Progenitor cell of endocrine pancreas (in vitro differentiated cells): ENCODE data around the gene SUSD3. TPM values are rescaled to one million over a fixed set of nuclear protein-coding genes. Genes with fewer than 3 reads are reported as not detected.

ENCODE experiments used
- DNase-seq: peaks from one replicate; pipeline ENCODE4 v3.0.0; 2021; ENCODE audit warnings: low spot score; ENCODE audit not compliant: unreplicated experiment
- H3K27ac Mint-ChIP-seq: 2 replicates; pipeline ENCODE4 v1.8.0; 2021; ENCODE audit warnings: mild to moderate bottlenecking, moderate library complexity, mixed read lengths
- H3K27me3 Mint-ChIP-seq: 2 replicates; pipeline ENCODE4 v1.8.0; 2021; ENCODE audit warnings: mixed read lengths
- H3K36me3 Mint-ChIP-seq: 2 replicates; pipeline ENCODE4 v1.8.0; 2022; ENCODE audit warnings: mixed read lengths; ENCODE audit not compliant: insufficient read depth
- H3K4me1 Mint-ChIP-seq: 2 replicates; pipeline ENCODE4 v1.8.0; 2021; ENCODE audit warnings: low read depth, mixed read lengths
- H3K4me3 Mint-ChIP-seq: 2 replicates; pipeline ENCODE4 v1.8.0; 2021; ENCODE audit warnings: low read depth, mild to moderate bottlenecking, moderate library complexity, mixed read lengths
- H3K9me3 Mint-ChIP-seq: 2 replicates; pipeline ENCODE4 v1.8.0; 2021; ENCODE audit warnings: low read depth, mixed read lengths
- CTCF ChIP-seq: fragments of 200-600 bp; sonication (generic); IDR thresholded peaks from one replicate; pipeline ENCODE4 v1.5.0; 2021; ENCODE audit warnings: antibody characterized with exemption, mild to moderate bottlenecking; ENCODE audit not compliant: unreplicated experiment
- total RNA-seq: library from RNA; stranded (reverse); gene quantifications from 2 replicates; pipeline ENCODE4 v1.2.1, GENCODE V29; 2021

The SUSD3 gene
- total RNA-seq, 1 donor from 2014 or later = 0.43 TPM

- H3K9me3 Mint-ChIP-seq = peaks cover 3% of the 10 kb centered on the region
- H3K36me3 Mint-ChIP-seq = no peaks in the 10 kb centered on the region
- H3K4me1 Mint-ChIP-seq = peaks cover 25% of the 10 kb centered on the region
- no peak for TF ChIP-seq CTCF
- H3K27me3 Mint-ChIP-seq = no peaks in the 10 kb centered on the region
- no peak overlapping the region for H3K4me3 Mint-ChIP-seq
- DNase-seq = no peak
- peak overlapping the region; percentile 85 for H3K27ac Mint-ChIP-seq
Observed at GRCh38 chr9:93090091-93090655, 31.7 kb downstream of the SUSD3 start.

GRCh38 chr9:93091056-93091452 lies 32.6 kb downstream of the SUSD3 start:
- TF ChIP-seq CTCF = no peak
- H3K27me3 Mint-ChIP-seq = no peaks in the 10 kb centered on the region
- H3K27ac Mint-ChIP-seq = no peak overlapping the region
- no peak for DNase-seq
- H3K36me3 Mint-ChIP-seq = no peaks in the 10 kb centered on the region
- peaks cover 3% of the 10 kb centered on the region for H3K9me3 Mint-ChIP-seq
- H3K4me3 Mint-ChIP-seq = no peak overlapping the region
- peaks cover 25% of the 10 kb centered on the region for H3K4me1 Mint-ChIP-seq

DNA sequence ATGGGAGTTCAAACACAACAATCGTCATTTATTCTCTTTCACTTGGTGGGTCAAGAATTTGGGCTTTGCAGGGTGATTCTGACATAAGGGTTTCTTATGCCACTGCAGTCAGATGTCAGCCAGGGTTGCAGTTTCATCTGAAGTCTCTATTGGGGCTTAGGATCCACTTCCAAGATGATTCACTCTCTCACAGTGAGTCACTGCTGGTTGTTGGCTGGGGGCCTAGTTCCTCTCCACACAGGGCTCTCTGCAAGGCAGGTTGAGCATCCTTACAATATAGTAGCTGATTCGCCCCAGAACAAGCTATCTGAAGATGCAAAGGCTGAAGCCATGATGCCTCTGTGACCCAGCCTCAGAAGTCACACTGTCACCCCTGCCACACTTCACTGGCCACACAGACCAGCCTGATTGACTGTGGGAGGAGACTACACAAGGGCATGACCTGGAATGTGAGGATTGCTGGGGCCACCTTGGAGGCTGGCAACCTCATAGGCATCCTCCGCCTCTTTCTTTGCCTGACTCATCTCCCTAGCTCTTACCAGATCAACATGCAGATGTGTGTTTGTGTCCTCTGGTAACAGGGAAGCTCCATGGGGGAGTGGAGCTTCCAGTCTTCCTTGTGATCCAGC lies 33.1 kb downstream of the SUSD3 start:
- Mint-ChIP-seq H3K9me3 (peaks cover 2% of the 10 kb centered on the region), H3K4me1 (peaks cover 23% of the 10 kb centered on the region), H3K27me3 (no peaks in the 10 kb centered on the region), H3K36me3 (no peaks in the 10 kb centered on the region), H3K27ac (no peak overlapping the region), H3K4me3 (no peak overlapping the region)
- no peak for DNase-seq
- no peak for TF ChIP-seq CTCF

DNA sequence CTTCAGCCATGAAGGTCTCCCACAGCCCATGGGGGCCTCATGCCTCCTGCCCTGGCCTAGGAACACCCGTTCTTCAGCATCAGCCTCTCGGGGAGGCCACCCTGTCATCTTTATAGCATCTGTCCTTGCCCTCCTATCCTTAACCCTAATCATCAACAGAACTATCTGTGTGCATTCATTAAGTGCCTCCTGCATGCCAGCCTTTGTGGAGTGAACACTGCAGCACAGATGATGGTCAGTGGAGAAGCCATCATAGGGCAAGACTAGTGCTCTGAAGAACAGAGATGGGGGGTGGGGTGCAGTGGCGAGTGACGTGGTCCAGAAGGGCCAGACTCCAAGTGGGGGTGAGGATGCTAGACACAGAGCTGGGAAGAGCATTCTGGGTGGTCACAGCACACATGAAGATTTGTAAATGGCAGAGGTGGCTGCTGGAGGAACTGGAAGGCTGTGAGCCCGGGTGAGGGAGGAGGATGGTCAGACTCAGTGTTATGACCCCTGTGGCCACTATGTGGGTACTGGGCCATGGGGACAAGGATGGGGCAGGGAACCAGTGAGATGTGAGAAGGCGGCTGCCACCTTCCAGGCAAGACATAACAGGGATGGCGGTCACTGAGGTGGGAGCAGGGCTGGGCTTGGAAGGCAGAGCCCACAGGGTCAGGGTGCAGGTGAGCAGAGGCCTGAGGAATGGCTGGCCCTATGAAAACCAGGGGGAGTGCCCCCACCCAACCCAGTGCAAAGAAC lies 33.9 kb downstream of the SUSD3 start:
- H3K36me3 Mint-ChIP-seq = no peaks in the 10 kb centered on the region
- no peak for TF ChIP-seq CTCF
- no peak overlapping the region for H3K27ac Mint-ChIP-seq
- H3K9me3 Mint-ChIP-seq = no peaks in the 10 kb centered on the region
- H3K4me1 Mint-ChIP-seq = peaks cover 26% of the 10 kb centered on the region
- H3K27me3 Mint-ChIP-seq = no peaks in the 10 kb centered on the region
- no peak for DNase-seq
- no peak overlapping the region for H3K4me3 Mint-ChIP-seq

DNA sequence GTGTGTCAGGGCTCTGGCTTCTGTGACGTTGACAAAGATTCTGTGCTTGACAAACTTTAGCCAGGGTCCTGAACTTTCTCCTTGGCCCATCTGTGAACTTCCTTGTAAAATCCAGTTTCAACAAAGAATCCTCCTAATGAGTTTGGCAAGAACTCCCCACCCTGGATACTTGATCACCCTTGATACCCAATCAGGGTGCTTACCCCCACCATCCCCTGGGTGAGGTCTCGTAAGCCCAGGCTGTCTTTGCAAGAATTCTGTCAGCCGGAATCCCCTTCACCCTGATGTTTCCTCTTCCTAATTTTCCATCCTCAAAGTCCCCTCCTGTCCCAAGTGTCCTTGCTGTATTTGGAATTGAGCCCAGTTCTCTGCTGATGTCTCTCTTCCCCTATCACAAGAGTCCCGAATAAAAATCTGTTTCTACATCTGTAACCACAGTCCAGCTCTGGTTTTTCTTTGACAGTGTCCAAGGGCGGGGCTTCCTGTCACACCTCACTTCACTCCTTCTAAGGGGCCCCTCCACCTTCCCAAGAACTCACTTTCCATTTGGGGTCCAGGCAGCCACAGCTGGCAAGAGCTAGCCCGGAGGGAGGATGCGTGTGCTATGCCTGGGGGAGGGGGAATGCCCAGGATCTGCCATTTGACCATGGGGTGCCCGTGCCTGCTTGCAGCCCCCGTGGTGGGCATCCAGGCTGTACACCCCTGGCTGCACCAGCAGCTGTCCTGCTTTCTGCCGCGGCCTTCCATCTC lies 34.8 kb downstream of the SUSD3 start:
- peaks cover 29% of the 10 kb centered on the region for H3K4me1 Mint-ChIP-seq
- no peak for DNase-seq
- H3K4me3 Mint-ChIP-seq = no peak overlapping the region
- no peaks in the 10 kb centered on the region for H3K9me3 Mint-ChIP-seq
- no peaks in the 10 kb centered on the region for H3K36me3 Mint-ChIP-seq
- no peaks in the 10 kb centered on the region for H3K27me3 Mint-ChIP-seq
- no peak overlapping the region for H3K27ac Mint-ChIP-seq
- TF ChIP-seq CTCF = no peak
